Measurements from ENCODE around the gene DNAI4.
"Not testable (repeated sequence)": the region's sequence is repeated elsewhere in the genome, so short reads cannot be mapped to it uniquely, and the experiment has no call there.

The DNAI4 gene, protein sequence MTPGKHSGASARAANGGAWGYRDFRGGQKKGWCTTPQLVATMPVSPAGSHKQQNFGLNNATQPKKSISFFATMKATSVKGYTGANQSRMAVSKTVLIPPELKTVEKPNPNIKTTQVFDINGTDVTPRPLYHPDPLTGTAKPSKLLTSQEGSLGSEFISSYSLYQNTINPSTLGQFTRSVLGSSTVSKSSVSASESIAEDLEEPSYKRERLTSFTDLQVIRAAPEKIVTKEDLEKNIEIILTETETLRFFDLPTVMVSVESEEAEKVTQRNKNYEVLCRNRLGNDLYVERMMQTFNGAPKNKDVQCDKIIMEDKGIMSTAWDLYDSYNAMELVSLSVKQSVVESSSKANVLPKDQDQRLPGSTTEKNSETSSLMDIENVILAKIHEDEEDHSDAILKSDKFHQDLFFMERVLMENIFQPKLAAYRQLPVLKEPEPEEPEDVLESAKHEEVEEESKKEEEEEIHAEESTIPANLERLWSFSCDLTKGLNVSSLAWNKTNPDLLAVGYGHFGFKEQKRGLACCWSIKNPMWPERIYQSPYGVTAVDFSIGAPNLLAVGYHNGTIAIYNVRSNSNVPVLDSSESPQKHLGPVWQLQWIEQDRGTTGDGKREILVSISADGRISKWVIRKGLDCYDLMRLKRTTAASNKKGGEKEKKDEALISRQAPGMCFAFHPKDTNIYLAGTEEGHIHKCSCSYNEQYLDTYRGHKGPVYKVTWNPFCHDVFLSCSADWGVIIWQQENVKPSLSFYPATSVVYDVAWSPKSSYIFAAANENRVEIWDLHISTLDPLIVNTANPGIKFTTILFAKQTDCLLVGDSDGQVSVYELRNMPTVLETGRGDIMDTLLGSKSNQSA

DNA sequence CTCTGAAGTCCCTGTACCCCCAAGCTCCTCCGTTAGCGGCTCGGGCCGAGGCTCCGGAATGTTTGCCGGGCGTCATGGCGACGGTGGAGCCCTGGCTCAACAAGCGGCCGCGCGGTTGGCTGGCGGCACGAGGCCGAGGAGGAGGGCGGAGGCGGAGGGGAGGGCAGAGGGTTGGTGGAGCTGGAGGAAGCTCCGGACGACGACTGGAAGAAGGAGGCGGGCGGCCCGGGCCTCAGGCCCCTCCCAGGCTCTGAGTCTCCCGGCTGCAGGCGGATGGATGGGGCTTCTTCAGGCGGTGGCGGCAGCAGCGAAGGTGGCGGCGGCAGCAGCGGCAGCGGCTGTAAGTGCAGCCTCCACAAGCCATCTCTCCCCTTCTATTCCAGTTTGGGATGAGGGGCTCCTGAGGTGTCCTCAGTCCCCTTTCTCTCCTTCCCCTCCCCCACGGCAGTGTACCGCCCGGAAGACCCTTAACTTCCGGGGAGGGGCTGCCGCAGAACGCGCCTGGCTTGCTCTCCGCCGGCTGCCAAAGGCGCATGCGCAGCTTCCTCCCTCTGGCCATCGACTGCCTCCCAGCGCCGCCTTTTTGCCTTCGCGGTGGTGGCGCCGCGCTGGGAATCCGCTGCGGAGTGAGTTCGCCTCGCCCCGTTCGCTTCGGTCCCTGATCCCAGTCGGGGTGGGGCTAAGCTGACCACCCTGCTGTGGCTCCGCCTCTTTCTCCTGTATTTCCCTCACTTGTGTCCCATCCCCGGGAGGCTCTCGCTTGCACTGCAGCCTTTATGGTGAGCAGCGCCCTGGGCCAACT is at the start of gene DNAI4, which contains the start of gene MIER1:
Gene DNAI4 (minus strand): TSS at position 101 of the 802 bp plus-strand sequence. CDS start 25 bp downstream, at position 76.
Gene MIER1 (plus strand): TSS at position 235 of the 802 bp plus-strand sequence. CDS start 39 bp downstream, at position 274.
- TF ChIP-seq, protein P1, sequence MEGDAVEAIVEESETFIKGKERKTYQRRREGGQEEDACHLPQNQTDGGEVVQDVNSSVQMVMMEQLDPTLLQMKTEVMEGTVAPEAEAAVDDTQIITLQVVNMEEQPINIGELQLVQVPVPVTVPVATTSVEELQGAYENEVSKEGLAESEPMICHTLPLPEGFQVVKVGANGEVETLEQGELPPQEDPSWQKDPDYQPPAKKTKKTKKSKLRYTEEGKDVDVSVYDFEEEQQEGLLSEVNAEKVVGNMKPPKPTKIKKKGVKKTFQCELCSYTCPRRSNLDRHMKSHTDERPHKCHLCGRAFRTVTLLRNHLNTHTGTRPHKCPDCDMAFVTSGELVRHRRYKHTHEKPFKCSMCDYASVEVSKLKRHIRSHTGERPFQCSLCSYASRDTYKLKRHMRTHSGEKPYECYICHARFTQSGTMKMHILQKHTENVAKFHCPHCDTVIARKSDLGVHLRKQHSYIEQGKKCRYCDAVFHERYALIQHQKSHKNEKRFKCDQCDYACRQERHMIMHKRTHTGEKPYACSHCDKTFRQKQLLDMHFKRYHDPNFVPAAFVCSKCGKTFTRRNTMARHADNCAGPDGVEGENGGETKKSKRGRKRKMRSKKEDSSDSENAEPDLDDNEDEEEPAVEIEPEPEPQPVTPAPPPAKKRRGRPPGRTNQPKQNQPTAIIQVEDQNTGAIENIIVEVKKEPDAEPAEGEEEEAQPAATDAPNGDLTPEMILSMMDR (IDR thresholded peaks at IDR 0.05; ENCODE audit: borderline replicate concordance, insufficient read depth, low read depth, low read length): no peak
- H3K4me3 ChIP-seq (ENCODE audit: low read depth, low read length): peak within 1 kb of the TSS; percentile 76

DNA sequence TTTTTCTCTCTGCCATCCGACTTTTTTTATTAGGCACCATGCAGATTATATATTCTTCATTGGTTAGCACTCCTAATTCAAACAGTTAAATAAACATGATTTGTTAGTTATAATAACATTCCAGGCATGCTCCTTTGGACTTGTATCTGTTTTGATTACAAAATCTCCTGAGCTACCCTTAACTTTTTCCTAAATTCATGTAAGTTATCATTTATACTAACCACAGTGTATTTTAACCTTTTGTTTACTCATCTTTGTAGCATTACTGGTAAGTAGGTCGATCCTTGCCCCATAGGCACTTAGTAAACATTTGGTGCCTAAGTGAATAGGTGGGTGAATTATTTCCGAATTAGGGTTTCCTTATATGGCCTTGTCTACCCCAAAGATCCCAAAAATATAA is 43.9 kb upstream of the DNAI4 start:
- TF ChIP-seq, protein P1 (IDR thresholded peaks at IDR 0.05; ENCODE audit: borderline replicate concordance, insufficient read depth, low read depth, low read length): no peak
- no peak overlapping the region for H3K4me3 ChIP-seq (ENCODE audit: low read depth, low read length)

DNA sequence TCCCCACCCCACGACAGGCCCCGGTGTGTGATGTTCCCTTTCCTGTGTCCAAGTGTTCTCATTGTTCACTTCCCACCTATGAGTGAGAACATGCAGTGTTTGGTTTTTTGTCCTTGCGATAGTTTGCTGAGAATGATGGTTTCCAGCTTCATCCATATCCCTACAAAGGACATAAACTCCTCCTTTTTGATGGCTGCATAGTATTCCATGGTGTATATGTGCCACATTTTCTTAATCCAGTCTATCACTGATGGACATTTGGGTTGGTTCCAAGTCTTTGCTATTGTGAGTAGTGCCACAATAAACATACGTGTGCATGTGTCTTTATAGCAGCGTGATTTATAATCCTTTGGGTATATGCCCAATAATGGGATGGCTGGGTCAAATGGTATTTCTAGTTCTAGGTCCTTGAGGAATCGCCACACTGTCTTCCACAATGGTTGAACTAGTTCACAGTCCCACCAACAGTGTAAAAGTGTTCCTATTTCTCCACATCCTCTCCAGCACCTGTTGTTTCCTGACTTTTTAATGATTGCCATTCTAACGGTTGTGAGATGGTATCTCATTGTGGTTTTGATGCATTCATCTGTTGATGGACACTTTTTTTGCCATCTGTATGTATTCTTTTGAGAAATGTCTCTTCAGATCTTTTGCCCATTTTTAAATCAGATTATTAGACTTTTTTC is 41.7 kb upstream of the DNAI4 start:
- not testable (repeated sequence) for H3K4me3 ChIP-seq (ENCODE audit: low read depth, low read length)

DNA sequence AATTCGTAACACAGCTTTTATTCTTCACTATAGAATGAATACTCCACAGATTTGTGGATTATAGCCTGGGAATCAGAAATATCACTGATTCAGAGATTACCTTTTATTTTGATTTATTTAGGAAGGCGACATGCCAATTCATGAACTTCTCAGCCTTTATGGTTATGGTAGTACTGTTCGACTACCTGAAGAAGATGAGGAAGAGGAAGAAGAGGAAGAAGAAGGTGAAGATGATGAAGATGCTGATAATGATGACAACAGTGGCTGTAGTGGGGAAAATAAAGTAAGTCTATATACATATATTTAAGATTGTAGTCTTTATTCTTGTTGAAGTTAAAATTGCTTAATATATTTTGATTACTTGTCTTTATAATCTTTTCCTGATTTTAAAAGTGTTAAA is 33.3 kb upstream of the DNAI4 start:
- TF ChIP-seq, protein P1 (IDR thresholded peaks at IDR 0.05; ENCODE audit: borderline replicate concordance, insufficient read depth, low read depth, low read length): no peak
- no peak overlapping the region for H3K4me3 ChIP-seq (ENCODE audit: low read depth, low read length)

DNA sequence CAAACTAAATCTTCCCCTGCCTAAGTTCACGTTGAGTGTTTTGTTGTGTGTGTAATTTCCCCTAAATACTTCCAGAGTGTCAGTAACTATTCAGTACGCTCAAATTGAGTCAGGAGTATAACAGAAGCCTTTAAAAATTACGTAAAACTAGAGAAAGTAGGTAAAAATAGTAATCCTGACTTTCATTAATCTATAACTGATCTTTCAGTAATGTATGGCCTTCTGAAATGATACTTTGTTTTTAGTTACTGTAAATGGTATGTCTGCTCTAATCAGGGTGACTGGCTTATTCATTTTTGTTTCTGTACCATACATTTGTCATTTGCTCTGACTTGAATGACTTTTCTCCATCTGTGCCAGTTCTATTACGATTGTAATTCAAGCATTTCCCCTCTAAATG is 29.6 kb upstream of the DNAI4 start:
- TF ChIP-seq, protein P1 (IDR thresholded peaks at IDR 0.05; ENCODE audit: borderline replicate concordance, insufficient read depth, low read depth, low read length): no peak

DNA sequence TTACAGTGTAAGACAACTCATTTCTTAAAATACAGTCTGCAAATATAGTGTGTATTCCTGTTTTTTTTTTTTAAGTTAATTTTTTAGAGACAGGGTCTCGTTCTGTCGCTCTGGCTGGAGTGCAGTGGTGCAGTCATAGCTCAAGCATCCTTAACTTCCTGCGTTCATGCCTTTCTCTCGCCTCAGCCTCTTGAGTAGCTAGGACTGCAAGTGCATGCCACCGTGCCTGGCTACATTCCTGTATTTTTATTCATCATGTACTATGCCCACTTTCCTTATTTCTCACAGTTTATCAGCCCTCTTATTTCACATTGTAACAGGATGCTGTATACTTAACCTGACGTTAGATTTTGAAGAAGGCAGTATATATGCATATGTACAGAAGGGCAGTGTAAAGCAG is 26.9 kb upstream of the DNAI4 start:
- H3K4me3 ChIP-seq (ENCODE audit: low read depth, low read length): no peak overlapping the region
- TF ChIP-seq, protein P1 (IDR thresholded peaks at IDR 0.05; ENCODE audit: borderline replicate concordance, insufficient read depth, low read depth, low read length): no peak

More for the DNA sequence above, 29.6 kb upstream of the DNAI4 start:
- H3K4me3 ChIP-seq (ENCODE audit: low read depth, low read length): no peak overlapping the region

Data from GM12875 (cell line).